CD4-positive, alpha-beta T cell treated with Interleukin-1 beta for 1 hour (primary cell): ENCODE measurements around the gene SERPINA10.

Experiments used
- DNase-seq, 2 donors: peaks; one replicate each; pipeline ENCODE4 v3.0.0-alpha.2; 2020 to 2022

Gene SERPINA10, protein sequence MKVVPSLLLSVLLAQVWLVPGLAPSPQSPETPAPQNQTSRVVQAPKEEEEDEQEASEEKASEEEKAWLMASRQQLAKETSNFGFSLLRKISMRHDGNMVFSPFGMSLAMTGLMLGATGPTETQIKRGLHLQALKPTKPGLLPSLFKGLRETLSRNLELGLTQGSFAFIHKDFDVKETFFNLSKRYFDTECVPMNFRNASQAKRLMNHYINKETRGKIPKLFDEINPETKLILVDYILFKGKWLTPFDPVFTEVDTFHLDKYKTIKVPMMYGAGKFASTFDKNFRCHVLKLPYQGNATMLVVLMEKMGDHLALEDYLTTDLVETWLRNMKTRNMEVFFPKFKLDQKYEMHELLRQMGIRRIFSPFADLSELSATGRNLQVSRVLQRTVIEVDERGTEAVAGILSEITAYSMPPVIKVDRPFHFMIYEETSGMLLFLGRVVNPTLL

GRCh38 chr14:94292872-94293577 lies at the start of gene SERPINA10:
TSS of gene SERPINA10 (minus strand) at chr14:94293268. CDS start at chr14:94290593, 2,675 bp downstream.
- DNase-seq = no peak

DNA sequence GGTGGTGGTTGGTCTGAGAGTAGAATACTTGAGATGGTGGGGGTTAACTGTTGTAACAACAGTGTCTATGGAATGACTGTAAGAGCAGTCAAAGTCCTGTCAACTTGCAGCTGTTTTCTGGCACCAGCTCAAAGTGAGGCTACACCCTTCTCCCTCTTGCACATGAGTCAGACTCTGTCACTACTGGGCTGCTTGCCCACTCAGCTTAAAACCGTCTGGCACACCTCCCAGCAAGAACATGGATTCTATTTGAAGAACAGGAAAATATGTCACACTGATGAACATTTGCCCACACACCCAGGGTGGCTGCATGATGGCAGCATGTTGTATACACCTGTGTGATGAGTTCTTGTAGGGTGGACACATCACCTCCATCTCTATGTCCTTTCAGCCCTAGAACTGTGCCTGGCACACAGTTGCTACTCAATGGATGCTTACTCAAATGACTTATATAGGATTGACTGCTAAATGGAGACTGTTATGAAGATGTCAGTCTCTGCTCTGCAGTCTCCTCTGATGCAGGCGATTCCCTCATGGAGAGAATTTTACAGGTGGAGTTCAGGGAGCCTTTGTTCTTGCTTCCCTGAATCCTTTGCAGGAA lies 49.4 kb upstream of the SERPINA10 start:
- DNase-seq = peak in 1 of 2 donors; percentile 32

DNA sequence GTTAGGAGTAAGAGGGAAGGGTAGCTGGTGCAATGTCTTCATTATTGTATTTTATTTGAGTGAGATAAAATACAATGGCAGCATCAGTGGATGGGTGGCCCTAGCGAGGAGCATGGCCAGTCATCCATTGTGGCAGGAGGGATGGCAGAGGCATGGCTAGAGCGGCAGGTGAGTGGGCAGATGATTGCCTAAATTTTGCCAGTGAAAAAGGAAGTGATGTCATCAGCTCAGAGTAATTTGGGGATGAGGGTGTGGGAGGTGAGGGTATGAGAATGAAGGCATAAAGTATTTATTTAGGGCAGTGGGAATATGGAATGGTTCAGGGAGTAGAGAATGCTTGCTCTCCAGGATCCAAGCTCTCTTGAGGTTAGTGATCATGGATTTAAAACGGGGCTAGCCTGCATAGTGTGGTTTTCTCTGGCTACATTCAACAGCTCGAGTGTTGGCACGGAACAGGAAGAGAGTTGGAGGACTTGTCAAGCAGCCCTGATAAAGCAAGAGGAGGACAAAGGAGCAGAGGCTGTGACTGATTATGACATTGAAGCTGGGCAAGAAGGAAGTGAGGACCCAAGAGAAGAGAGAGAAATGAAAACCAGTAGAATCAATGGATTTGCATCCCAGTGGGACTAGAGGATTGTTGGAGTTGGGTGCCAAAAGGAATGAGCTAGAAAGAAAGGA lies 48.7 kb upstream of the SERPINA10 start:
- DNase-seq = no peak

- DNase-seq = no peak
Observed at GRCh38 chr14:94340533-94340932, 47.5 kb upstream of the SERPINA10 start.

DNA sequence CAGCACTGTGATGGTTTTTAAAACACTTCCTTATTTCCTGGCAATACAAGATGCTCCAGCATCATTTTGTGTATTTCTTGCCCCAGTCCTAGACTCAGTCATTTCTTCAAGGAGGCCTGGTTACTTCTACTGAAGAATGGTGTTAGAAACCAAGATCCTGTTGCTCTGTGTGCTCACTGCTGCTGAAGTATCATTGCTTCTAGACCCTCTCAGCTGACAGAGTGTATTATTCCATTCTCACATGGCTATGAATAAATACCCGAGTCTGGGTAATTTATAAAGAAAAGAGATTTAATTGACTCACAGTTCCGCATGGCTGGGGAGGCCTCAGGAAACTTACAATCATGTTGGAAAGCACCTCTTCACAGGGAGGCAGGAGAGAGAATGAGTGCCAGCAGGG lies 45.0 kb upstream of the SERPINA10 start:
- no peak for DNase-seq

- no peak for DNase-seq
Observed at GRCh38 chr14:94337274-94337673, 44.2 kb upstream of the SERPINA10 start.

GRCh38 chr14:94334872-94335271 lies 41.8 kb upstream of the SERPINA10 start:
- DNase-seq = no peak

GRCh38 chr14:94332587-94332986 lies 39.5 kb upstream of the SERPINA10 start:
- no peak for DNase-seq

- no peak for DNase-seq
Observed at GRCh38 chr14:94332063-94332583, 39.1 kb upstream of the SERPINA10 start.

- no peak for DNase-seq
Observed at GRCh38 chr14:94331462-94331861, 38.4 kb upstream of the SERPINA10 start.

GRCh38 chr14:94330857-94331256 lies 37.8 kb upstream of the SERPINA10 start:
- no peak for DNase-seq

GRCh38 chr14:94330432-94330831 lies 37.4 kb upstream of the SERPINA10 start:
- DNase-seq = no peak

DNA sequence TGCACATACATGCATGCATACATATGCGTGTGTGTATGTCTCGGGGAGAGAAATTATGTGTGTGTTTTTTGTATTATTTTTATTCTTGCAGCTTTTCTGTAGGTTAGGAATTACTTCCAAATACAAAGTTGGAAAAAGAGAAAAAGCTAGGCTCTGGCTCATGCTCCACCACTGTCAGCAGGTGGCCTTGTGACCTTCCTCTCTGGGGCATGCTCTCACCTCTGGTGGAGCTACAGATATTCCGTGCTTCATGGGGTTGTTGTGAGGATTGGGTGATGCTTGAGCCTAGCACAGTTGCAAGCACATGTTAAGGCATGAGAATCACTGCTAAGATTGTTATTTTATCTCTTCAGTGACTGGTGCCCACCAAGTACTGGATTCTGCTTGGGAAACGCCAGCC lies 36.8 kb upstream of the SERPINA10 start:
- no peak for DNase-seq

GRCh38 chr14:94328196-94328595 lies 35.1 kb upstream of the SERPINA10 start:
- no peak for DNase-seq

DNA sequence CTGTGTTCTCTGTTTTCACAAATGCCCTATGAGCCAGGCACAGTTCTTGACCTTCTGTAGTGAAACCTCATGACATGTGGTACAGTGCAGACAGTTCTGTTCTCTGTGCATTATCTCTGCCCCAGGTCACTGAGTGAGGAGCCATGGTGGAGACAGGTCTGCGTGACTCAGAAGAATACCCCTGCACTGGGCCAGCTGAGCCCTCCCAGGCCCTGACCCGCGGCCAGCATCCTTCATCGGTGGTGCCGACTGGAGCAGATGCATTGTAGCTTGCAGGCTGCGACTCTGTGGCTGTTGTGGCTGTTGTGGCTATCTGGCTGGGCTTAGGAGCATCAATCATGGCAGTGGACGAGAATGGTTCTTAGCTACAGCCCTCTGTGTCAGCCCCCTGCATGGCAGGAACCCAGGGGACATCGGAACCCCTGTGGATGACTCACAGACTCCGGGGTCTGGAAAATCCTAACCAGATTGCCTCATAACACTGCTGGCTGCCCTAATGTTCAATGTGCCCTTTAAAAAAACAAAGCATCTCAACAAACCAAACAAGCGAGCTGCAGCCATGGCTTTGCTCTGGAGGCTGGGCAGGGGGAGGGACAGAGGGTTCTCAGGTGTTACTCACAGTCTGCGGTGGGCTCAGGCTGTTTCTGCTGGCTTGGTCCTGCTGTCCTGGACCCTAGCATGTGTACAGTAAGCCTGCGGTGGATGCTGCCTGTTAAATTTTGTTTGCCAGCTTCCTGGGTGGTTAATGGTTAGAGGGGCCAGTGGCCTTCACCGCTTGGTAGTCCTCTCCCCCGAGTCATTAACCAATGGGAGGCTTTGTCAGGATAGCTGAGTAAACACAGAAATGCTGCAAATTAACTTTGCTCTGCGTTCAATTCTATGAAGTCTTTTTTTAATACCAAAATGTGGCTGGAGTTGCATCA lies 29.8 kb upstream of the SERPINA10 start, which contains the start of gene SERPINA6:
SERPINA6 (minus strand) TSS at position 689 of the 923 bp plus-strand sequence. CDS start 8,688 bp downstream, outside the sequence.
- DNase-seq = no peak

GRCh38 chr14:94321421-94322271 lies 28.6 kb upstream of the SERPINA10 start:
- no peak for DNase-seq

DNA sequence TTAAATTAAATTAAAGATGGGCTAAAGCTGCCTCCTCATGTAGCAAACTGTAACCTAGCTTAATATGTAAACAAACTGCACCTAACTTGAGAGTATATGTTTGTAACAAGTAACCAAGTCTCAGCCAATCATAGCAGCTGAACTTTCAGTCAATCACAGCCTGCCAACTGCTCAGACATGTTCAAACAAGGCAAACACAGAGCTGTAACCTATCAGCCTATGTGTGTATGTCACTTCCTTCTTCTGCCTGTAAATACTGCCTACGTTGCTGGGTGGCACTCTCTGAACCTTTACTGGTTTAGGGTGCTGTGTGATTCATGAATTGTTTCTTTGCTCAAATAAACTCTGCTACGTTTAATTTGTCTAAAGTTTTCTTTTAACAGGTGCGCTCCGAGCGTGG lies 27.2 kb upstream of the SERPINA10 start:
- DNase-seq = no peak

GRCh38 chr14:94317259-94317658 lies 24.2 kb upstream of the SERPINA10 start:
- DNase-seq = no peak

- no peak for DNase-seq
Observed at GRCh38 chr14:94316692-94317091, 23.6 kb upstream of the SERPINA10 start.

DNA sequence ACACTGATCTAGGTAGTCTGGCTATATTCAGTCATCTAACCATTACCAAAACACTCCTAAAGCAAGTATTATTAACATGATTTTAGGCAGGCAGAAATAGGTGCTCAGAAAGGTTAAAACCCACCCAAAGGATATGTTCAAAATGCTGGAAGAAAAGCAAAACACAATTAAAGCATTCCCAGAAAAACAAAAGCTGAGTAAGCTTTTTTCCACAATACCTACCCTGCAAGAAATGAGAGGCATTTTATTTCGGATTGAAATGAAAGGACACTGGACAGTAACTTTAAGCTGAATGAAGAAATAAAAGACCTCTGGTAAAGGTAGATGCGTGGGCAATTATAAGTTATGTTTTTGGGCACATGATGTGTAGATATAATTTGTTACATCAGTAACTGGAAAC lies 21.8 kb upstream of the SERPINA10 start:
- no peak for DNase-seq
